ENCODE measurements around the gene LRRC15.

- TF ChIP-seq CTCF (IDR thresholded peaks at IDR 0.05) (no peak), EP300 (IDR thresholded peaks at IDR 0.05) (no peak)
These were observed 40.0 kb downstream of the LRRC15 start for GRCh38 chr3:194329583-194329965.

Data from suprapubic skin (tissue), 3 donors.